NCI-H2227 (cell line): ENCODE measurements around the gene FBXW11.

Experiments
- DNase-seq: peaks from one replicate; lab custom pipeline; 2025; ENCODE audit not compliant: unreplicated experiment; lab: John Stamatoyannopoulos, UW

FBXW11 gene

DNA sequence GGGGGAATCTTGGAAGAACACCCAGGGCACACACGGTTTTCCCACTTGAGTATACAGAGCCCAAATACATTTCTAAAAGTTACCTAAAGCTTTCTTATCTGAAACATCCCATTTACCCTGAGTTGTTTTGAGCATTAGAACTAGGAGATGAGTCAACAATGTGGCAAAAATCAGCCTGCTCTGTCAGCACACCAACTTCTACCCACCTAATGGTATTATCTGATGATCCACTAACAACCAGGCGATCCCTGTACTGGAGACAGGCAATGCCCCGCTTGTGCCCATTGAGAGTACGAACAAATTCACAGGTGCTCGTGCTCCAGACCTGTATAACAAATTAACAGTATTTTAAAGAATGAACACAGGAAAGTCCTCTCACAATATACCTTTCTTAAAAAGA is 133.8 kb downstream of the FBXW11 start:
- no peak for DNase-seq

DNA sequence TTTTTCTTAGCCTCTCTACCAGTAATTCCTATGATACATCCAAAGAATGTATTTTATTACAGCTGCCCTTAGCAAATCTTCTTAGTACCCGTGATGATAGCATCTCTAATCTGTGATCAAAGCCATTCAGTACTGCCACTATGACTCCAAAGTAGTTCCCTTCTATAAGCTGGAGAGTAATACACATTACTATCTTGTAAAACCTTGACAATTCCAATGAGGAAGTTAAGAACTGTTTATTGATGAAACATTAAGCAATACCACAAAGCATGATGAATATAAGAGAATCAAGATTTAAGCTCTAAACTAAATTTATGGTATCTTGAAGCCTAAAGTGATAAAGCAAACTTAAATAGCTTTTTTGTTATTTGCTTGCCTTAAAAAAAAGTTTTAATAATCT is 134.7 kb downstream of the FBXW11 start:
- DNase-seq = no peak

DNA sequence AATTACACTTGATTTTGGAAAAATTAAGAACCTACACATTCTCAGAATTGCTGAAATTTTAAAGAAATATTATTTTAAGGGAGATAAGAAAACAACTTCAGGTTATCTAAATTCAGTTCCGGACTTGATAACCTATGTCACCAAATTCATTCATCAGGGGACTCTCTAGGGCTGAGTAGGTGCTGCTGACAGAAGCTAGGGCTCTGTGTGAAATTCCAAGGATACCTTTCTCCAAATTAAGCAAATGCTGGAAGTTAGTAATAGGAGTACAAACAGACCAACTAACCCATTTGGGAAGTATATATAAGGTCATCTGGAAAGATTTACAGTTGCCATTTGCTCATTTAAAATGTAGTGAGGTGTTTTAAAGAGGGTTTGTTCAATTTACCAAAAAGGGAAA is 136.5 kb downstream of the FBXW11 start:
- no peak for DNase-seq

DNA sequence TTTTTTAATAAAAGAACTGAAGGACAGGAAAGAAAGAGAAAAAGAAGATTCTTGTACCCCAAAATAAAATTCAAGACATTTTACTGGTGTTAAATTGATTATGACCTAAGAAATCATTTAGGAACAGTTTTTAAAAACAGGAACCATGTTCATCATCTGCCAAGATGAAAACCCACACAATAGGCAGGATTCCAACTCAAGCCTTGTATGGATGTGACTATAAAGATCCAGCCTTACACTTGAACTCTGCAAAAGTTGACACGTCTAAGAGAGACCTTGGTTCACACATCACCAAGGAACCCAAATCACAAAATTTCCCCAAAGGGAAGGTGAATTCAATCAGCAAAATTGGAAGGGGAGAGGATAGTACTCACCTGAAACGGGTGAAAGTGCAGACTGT is 138.2 kb downstream of the FBXW11 start:
- no peak for DNase-seq

DNA sequence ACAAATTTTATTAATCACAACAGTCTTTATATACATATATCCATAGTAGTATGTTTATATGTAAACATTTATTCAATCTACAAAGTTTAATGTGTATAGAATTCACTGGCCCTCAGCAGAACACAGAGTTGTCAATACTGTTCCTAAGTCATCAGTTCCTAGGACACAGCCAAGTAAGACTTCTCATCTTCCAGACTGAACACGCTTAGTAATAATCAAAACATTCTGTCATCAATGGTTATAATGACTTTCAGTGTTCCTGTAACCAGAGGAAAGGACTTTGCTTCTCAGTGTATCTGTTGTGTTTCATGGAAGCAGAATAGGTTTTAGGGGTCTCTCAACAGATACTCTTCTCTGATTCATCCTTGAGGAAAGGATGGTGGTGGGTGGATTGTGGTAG is 138.7 kb downstream of the FBXW11 start:
- DNase-seq = no peak

DNA sequence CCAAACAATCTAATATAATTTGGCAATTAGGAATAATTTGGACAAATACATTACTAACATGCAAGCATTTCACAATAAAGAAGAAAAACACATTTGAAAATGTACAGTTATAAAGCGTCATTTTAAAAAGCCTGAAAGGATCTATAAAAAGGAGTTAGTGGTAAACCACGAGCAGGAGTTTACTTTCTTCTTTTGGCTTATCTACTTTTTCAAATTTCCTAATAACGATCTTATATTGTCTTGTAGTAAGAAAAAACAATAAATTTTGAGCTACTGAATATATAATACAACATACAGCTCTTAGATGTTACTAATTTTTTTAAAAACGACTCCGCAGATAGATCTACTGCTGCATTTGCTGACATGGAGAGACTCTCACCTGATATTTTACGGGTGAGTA is 141.0 kb downstream of the FBXW11 start:
- no peak for DNase-seq

DNA sequence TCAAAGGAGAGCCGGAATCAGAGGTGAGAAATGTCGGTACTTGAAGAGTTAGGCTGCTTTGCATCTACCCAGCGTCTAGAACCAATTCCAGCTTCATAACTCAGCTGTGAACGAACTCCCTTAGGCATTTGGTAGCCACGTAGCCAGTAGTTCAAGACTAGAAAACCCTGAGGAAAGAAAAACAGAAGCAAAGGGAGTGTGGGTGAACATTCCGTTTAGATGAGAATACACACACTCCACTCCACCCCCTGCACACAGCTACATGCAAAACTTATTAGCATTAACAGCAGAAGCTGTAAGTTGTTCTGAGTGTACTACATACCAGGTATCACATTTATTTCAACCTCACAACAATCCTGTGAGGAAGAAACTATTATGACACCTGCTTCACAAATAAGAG is 142.5 kb downstream of the FBXW11 start:
- DNase-seq = no peak

DNA sequence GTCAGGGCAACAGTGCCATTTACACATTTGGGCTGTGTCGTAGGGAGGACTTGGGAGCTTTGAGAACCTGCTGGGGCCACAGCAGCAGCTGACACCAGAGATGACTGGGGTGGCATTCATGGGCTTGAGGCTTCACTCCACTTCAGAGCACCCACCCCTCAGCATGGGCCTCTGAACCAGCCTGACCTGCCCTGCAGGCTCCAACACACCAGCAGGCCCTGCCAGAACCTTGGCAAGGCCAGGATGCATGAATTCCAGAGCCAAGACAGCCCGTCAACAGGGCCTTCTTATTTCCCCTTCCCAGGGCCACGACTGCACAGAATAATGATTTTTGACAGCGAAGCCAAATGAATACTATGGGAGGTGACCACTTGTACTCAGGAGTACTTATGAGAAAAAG is 143.8 kb downstream of the FBXW11 start:
- DNase-seq = no peak

DNA sequence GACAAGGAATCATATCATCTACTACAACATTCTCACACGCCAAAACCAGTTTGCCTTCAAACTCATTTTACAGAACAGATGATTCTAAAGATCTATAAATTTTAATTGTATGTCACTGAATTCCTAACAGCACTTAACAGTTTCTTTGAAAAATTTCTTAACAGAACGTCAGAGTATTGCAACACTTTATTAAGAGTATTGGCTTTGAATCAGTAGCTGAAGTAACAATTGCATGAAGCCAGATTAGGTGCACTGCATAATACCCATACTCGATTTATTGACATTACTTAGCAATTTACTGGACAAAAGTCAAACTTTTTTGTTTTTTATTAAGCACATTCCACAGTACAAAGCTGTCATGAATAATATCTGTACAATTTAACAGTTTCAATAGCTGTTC is 145.1 kb downstream of the FBXW11 start:
- no peak for DNase-seq

DNA sequence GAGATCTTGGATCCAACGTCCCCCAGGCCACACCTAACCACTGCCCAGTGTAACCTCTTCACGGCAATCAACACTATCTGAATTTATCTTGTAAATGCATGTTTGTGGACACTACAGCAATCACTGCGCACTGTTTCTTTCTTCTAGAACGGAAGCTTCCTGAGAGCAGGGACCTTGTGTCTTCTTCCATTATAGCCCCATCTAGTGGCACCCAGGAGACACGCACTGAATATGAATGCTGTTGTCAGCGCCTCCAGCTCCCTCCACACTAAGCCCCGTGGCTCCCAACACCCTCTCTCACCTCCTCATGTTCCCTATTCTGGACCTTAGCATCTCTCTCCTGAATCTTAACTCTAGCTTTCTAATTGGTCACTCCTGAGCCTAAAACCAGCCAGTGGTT is 148.1 kb downstream of the FBXW11 start:
- no peak for DNase-seq

DNA sequence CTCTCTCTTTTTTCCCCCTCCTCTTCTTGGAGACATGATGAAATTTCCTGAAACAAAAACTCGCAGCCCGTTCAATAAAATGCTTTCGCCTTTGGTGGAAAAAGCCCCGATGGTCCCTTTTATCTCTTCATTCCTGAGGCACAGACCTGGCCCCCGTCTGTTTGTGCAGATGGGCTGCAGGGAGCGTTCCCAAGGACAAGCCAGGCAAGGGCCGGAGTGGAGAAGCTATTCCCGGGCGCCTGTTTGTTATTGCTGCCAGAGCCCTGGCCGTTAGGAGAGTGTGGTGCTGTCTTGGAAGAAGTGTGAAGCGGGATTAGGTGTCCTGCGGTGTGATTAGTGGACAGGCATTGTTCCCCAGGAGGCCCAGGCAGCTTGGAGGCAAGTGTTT is 149.0 kb downstream of the FBXW11 start:
- peak; percentile 2 for DNase-seq

DNA sequence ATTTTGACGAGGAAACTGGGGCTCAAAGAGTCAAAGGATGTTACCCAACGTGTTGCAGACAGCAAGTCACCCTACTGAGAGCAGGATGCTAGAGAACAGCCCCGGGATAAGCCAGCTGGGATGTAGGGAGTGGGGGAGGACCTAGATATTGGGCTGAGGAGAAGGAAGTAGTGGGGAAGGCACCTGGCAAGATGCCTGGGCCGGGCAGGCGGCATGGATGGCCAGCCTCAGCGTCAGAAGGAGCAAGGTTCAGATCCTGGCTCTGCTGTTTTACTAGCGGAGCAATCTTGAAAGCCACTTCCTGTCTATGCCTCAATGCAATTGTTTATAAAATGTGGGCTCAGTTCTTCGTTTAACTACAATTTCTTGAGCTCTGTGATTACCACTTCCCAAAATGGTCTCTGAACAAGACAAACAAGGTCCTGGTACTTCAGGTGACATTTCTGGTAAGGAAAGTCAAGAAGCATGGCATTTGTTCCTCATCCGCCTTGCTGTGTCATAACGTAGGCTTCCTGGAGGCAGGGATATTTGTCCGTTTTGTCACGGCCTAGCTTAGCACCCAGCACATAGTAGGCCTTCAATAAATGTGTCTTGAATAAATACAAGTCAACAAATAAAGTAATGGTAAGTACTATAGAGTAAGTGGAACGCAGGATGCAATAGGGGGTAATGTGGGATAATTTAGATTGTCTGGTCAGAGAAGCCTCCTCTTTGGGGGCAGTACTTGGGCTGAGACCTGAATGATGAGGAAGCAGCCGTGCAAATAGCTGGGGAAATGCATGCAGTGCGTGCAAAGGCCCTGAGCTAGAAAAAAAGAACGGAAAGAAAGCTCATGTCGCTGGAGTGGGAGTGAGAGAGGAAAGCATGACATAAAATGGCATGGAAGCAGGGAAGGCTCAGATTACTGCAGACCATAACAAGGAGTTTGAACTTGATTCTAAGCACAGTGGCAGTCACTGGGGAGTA is 150.4 kb downstream of the FBXW11 start:
- no peak for DNase-seq

DNA sequence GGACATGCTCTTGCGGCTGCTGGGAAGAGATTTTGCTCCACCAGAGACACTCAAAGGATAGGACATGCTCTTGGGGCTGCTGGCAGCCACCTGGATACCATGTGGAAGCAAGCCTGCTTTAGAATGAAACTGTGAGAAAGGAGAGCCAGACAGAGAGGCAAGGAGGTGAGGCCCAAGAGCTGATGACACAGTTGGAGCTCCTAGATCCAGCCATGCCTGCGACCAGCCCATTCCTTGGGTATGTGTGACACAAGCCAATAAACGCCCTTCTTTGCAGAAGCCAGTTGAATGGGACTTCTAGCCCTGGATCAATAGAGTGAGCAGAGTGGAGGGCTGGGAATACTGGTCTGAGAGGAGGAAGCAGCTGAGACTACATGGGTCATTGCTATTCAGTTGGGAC is 151.2 kb downstream of the FBXW11 start:
- no peak for DNase-seq

DNA sequence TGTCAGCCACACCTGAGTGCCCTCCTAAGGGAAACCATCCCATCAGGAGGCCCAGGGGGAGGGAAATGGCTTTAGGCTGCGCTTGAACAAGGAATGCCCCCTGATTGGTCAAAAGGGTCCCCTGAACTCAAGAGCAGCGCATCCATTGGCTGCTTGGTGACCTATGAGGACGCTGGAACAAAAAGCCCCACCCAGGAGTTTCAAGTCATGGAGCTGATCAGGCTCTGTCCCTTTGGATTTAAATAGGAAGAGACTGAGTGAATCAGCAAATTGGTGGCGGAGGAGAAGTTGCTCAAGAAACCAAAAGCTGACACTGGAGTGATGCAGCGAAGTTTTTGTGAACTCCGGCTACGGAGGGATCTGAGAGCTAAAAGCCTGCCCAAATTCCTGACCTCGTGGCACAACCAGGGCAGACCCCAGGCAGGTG is 154.2 kb downstream of the FBXW11 start:
- DNase-seq = no peak

DNA sequence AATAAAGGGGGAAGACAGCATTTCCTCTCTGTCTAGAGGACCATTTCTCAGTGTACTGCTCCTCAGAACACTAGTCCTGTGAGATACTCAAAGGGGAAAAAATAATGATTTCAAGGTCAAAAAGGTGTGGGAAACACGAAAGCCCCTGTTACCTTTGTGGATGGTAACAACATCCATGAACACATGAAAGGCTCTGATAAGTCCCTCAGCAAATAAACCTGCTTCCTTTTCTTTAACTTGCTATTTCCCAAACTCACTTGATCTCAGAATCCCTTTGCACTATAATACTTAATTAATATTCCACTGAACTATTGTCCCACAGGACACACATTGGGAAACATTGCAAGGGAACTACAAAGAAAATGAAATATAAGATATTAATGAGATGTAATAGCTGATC is 155.2 kb downstream of the FBXW11 start:
- no peak for DNase-seq

DNA sequence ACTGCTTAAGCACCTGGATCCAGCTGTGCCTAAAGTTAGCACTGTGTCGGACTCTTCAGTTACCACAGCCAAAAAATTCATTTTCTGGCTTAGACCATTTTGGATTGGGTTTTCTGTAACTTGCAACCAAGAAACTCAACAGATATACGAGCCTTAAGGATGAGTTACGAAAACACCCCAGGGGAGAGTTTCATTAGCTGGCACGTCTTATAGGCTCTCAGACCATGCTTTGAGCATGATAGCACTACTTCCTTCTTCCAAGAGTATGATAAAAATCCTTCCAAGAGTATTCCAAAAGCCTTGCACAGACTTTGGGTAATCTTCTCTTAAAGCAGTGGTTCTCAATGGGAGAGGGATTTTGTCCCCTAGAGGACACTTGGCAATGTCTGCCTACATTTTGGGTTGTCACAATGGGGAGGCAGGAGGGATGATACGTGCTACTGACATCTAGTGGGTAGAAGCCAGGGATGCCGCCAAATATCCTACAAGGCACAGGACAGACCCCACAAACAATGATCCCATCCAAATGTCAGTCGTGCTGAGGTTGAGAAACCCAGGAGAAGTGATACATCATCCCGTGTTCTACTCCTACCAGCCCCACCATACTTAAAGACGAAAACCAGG is 156.0 kb downstream of the FBXW11 start:
- no peak for DNase-seq

DNA sequence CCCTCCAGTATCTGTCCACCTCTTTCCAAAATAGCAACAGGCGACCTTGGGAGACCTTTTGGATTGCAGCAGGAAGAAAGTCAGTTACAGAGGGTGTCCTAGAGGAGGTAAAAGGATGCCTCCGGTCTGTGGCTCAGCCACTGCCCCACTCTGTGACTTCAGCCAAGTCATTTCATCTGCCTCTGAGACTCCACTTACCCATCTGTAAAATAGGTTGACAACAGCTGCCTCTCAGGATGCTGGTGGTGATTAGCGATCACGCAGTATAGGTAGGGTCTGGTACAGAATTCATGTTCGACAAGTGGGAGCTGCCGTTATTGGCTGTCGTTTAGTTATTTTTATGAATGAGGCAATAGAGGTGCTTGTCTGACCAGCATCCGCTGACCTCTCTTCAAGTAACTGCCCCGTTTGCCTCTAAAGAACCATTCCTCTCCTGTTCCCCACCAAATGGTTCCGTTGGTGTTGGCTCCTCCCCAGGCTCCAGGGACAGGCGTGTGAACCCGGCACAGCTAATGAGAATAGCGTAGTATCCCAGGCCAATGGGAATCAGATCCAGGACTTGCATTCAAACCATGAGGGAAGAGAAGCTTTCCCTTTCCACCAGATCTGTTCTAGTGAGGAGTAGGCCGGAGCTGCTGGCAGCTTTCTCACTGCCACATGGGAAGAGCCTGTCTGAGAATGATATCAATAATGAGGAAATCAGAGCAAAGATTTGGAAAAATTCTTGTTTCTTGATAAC is 156.7 kb downstream of the FBXW11 start:
- no peak for DNase-seq

DNA sequence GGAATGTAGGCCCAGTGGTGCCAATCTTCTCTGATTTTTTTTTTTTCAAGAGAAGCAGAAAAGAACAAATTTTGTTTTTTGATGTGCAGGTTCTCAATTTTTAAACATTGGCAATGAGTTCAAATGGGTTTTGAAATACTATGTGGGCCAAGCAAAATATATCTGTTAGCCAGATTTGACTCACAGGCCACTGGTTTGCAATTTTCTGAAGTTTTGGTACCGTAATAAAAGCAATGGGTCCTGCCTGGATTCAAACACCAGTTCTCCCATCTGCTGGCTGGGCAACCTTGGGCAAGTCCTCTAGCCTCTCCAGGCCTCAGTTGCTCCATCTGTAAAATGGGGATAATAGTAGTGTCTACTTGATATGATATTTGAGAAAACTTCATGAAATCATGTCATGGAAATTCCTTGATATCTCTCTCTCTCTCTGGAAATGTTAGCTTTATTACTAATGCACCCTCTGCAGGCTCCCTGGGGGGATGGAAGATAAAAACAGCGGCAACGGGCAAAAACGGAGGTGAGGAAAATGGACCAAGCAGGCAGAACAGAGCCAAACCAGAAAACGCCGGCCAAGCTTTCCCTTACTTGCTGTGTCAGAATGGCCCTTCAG is 157.4 kb downstream of the FBXW11 start:
- DNase-seq = no peak

DNA sequence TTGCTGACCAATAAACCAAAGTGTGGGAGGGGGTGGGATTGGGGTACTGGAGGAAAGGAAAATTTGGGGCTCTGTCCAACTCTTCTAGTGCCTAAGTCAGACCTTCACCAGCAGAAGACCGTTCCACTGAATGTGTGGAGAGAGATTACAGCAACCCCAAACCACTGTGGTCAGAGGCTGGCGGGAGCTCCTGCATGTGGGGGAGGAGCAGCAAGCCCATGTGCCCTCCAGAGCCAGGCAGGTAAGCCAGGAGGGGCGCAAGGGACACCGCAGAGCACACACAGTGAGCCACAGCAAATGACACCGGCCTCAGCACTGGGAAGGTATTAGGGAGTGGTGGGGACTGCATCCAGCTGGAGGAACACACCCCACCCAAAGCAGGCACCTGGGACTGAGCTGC is 158.0 kb downstream of the FBXW11 start:
- DNase-seq = no peak

DNA sequence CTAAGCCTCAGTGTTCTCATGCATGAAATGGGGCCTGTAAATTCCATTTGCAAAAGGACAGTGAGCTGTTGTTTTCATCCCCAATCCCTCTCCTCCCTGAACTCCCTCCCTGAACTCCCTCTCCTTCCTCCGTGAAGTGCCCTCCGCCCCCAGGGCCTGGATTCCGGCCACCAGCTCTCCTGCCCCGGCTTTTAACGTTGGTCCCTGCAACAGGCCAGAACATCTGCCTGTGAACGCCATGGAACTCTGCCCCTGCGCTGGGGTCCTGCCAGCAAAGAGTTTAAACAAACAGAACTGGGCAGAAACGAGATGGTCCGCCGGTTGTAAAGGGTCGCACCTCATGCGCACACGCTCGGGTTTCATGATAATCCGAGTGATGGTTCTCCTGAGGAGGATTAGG is 158.4 kb downstream of the FBXW11 start:
- DNase-seq = no peak

DNA sequence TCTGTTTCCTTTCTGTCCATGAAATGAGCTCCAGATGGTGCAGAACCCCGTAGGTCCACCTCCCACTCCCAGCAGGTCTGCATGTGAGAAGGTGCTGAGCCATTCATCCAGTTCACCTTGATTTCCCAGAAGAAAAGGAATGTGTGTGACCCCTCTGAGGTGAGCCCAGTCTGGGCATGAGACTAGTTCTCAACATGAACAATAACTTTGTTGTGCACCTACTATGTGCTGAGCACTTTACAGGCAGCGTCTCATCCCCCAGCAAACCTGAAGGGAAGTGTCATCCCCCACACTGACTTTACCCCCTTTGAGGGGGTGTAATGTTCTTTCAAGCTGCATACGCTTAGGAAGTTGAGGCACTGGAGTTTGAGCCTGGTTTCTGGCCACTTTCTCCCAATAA is 159.4 kb downstream of the FBXW11 start:
- no peak for DNase-seq
